ENCODE data around the gene CDH12. TPM values are rescaled to one million over a fixed set of nuclear protein-coding genes. Genes with fewer than 3 reads are reported as not detected.

Gene CDH12
- total RNA-seq, 1 experiment from 2014 or later = 2.3 TPM

- Mint-ChIP-seq H3K9me3 (ENCODE audit: low read depth, unreplicated experiment) (no peaks in the 10 kb centered on the region), H3K27ac (ENCODE audit: unreplicated experiment) (no peak overlapping the region), H3K36me3 (ENCODE audit: insufficient read depth, unreplicated experiment) (no peaks in the 10 kb centered on the region), H3K27me3 (ENCODE audit: unreplicated experiment) (no peaks in the 10 kb centered on the region), H3K4me1 (ENCODE audit: low read depth, unreplicated experiment) (no peaks in the 10 kb centered on the region), H3K4me3 (ENCODE audit: low read depth, unreplicated experiment) (no peak overlapping the region)
- CTCF ChIA-PET = no interaction called here
- intact Hi-C loops (cut with micrococcal nuclease; ENCODE audit: unreplicated experiment) = no loop called here
- no peak for DNase-seq
- BruUV-seq (replicated peaks) = no TSS peak
- no peak for TF ChIP-seq CTCF (IDR thresholded peaks at IDR 0.05; ENCODE audit: unreplicated experiment)
Measured at GRCh38 chr5:22111320-22111719, 741.8 kb downstream of the CDH12 start.

GRCh38 chr5:22109315-22109714 lies 743.8 kb downstream of the CDH12 start:
- BruUV-seq (replicated peaks) = no TSS peak
- H3K27me3 Mint-ChIP-seq (ENCODE audit: unreplicated experiment) = no peaks in the 10 kb centered on the region
- H3K9me3 Mint-ChIP-seq (ENCODE audit: low read depth, unreplicated experiment) = no peaks in the 10 kb centered on the region
- H3K4me1 Mint-ChIP-seq (ENCODE audit: low read depth, unreplicated experiment) = no peaks in the 10 kb centered on the region
- H3K4me3 Mint-ChIP-seq (ENCODE audit: low read depth, unreplicated experiment) = no peak overlapping the region
- DNase-seq = no peak
- H3K36me3 Mint-ChIP-seq (ENCODE audit: insufficient read depth, unreplicated experiment) = no peaks in the 10 kb centered on the region
- no peak overlapping the region for H3K27ac Mint-ChIP-seq (ENCODE audit: unreplicated experiment)
- CTCF ChIA-PET = no interaction called here
- intact Hi-C loops (cut with micrococcal nuclease; ENCODE audit: unreplicated experiment) = no loop called here
- no peak for TF ChIP-seq CTCF (IDR thresholded peaks at IDR 0.05; ENCODE audit: unreplicated experiment)

- TF ChIP-seq CTCF (IDR thresholded peaks at IDR 0.05; ENCODE audit: unreplicated experiment) = no peak
- Mint-ChIP-seq H3K27ac (ENCODE audit: unreplicated experiment) (no peak overlapping the region), H3K36me3 (ENCODE audit: insufficient read depth, unreplicated experiment) (no peaks in the 10 kb centered on the region), H3K27me3 (ENCODE audit: unreplicated experiment) (no peaks in the 10 kb centered on the region), H3K4me3 (ENCODE audit: low read depth, unreplicated experiment) (no peak overlapping the region), H3K9me3 (ENCODE audit: low read depth, unreplicated experiment) (no peaks in the 10 kb centered on the region), H3K4me1 (ENCODE audit: low read depth, unreplicated experiment) (no peaks in the 10 kb centered on the region)
- intact Hi-C loops (cut with micrococcal nuclease; ENCODE audit: unreplicated experiment) = no loop called here
- no peak for DNase-seq
- CTCF ChIA-PET = no interaction called here
- no TSS peak for BruUV-seq (replicated peaks)
Measured at GRCh38 chr5:22108545-22108944, 744.6 kb downstream of the CDH12 start.

GRCh38 chr5:22102823-22103359 lies 750.3 kb downstream of the CDH12 start:
- intact Hi-C loops (cut with micrococcal nuclease; ENCODE audit: unreplicated experiment) = no loop called here
- no peaks in the 10 kb centered on the region for H3K9me3 Mint-ChIP-seq (ENCODE audit: low read depth, unreplicated experiment)
- H3K4me1 Mint-ChIP-seq (ENCODE audit: low read depth, unreplicated experiment) = no peaks in the 10 kb centered on the region
- no peak overlapping the region for H3K27ac Mint-ChIP-seq (ENCODE audit: unreplicated experiment)
- no peaks in the 10 kb centered on the region for H3K36me3 Mint-ChIP-seq (ENCODE audit: insufficient read depth, unreplicated experiment)
- TF ChIP-seq CTCF (IDR thresholded peaks at IDR 0.05; ENCODE audit: unreplicated experiment) = no peak
- no peaks in the 10 kb centered on the region for H3K27me3 Mint-ChIP-seq (ENCODE audit: unreplicated experiment)
- no peak for DNase-seq
- no peak overlapping the region for H3K4me3 Mint-ChIP-seq (ENCODE audit: low read depth, unreplicated experiment)
- no TSS peak for BruUV-seq (replicated peaks)
- CTCF ChIA-PET = no interaction called here
